Measurements from ENCODE around the gene CDYL2.

GRCh38 chr16:80836846-80837245, 32.4 kb upstream of the CDYL2 start:
- TF ChIP-seq SIN3A (IDR thresholded peaks at IDR 0.05; ENCODE audit: borderline replicate concordance, insufficient read depth, low read length) (no peak), REST (IDR thresholded peaks at IDR 0.05; ENCODE audit: insufficient read depth in 1 of 2, low read depth in 2 of 2, low read length in 2 of 2) (no peak), POLR2AphosphoS5 (IDR thresholded peaks at IDR 0.05; ENCODE audit: low read depth, low read length) (no peak)
